Dedifferentiated amniotic fluid mesenchymal stem cell (primary cell): Measurements from ENCODE around the gene ANKRD28.
"Not testable (repeated sequence)": the region's sequence is repeated elsewhere in the genome, so short reads cannot be mapped to it uniquely, and the experiment has no call there.

ENCODE experiments used
- DNase-seq: peaks from one replicate; pipeline ENCODE4 v3.0.0-alpha.2; 2016; ENCODE audit errors: extremely low spot score

Gene ANKRD28

GRCh38 chr3:15797642-15798303, at the start of gene ANKRD28:
ANKRD28 (minus strand) TSS chr3:15797979; CDS start chr3:15796521, 1,458 bp downstream.
- DNase-seq, result peak; percentile 98

DNA sequence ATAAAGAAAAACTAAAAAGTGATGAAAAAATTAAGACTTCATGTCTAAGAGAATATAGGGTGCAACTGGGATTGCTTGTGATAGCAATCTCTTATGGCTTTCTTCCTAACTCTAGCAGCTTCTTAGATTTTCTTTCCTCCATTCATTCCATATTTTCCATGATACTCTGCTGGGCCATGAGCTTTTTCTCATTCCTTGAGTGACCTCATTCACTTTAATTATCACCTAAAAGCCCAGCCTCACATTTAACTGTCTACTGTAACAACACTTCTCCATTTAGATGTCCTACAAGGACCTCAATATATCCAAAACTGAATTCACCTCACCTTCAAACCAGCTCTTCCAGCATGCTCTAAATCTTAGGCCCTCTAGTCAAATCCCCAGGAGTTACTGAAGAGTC, 49.5 kb upstream of the ANKRD28 start:
- no peak for DNase-seq

GRCh38 chr3:15846606-15847005, 48.8 kb upstream of the ANKRD28 start:
- no peak for DNase-seq

DNA sequence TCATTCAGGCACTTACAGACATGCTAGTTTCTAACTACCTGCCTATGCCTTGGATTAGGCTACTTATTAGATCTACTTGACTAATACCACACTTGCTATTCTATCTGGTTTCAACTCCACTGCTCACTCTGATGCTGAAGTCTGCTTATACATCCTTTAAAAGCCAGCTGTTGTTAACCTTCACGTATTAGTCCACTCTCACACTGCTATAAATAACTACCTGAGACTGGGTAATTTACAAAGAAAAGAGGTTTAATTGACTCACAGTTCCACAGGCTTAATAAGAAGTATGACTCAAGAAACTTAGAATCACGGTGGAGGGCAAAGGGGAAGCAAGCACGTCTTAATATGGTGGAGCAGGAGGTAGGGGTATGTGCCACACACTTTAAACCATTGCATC, 47.7 kb upstream of the ANKRD28 start:
- no peak for DNase-seq

DNA sequence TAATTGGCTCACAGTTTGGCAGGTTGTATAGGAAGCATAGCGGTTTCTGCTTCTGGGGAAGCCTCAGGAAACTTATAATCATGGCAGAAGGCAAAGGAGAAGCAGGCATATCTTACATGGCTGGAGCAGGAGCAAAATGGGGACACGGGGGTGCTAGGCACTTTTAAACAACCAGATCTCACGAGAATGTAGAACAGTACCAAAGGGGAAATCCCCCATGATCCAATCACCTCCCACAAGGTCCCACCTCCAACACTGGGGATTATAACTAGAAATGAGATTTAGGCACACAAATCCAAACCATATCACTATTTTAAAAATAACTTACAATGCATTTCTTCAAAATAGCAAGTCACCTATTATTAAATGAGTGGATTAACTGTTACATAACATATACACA, 47.1 kb upstream of the ANKRD28 start:
- no peak for DNase-seq

GRCh38 chr3:15841091-15841973, 43.6 kb upstream of the ANKRD28 start:
- DNase-seq, result not testable (repeated sequence)

DNA sequence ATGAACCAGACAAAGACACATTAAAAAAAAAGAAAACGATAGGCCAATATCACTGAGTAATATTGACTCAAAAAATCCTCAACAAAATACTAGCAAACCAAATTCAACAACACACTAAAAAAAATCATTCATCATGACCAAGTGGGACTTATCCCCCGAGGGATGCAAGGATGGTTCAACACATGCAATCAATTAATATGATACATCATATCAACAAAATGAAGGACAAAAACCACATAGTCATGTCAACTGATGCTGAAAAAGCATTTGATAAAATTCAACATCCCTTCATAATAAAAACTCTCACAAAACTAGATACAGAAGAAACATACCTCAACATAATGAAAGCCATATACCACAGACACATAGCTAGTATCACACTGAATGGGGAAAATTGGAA, 41.8 kb upstream of the ANKRD28 start:
- no peak for DNase-seq

GRCh38 chr3:15831927-15832326, 34.1 kb upstream of the ANKRD28 start:
- DNase-seq, result no peak

DNA sequence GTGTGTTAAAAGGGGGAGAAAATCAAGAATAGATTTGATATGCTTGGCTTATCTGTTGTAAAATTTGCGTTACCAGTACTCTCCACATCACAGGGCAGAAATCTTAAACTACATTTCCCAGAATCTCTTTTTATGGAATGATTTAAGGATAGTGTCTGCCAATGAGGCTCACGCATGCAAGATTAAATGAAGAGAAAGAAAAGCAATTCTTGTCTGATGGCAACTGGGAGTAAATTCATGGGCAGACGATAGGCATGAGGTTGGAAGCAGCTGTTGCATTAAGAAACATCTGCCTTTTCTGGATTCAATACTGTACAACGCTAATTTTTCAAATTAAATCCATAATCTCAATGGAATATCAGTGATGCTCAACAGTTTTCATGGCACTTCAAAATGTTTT, 27.2 kb upstream of the ANKRD28 start:
- DNase-seq, result no peak

- no peak for DNase-seq
These were observed 25.3 kb upstream of the ANKRD28 start for GRCh38 chr3:15823092-15823491.

GRCh38 chr3:15822281-15822680, 24.5 kb upstream of the ANKRD28 start:
- DNase-seq, result no peak

- DNase-seq, result no peak
These were observed 23.1 kb upstream of the ANKRD28 start for GRCh38 chr3:15820911-15821310.

DNA sequence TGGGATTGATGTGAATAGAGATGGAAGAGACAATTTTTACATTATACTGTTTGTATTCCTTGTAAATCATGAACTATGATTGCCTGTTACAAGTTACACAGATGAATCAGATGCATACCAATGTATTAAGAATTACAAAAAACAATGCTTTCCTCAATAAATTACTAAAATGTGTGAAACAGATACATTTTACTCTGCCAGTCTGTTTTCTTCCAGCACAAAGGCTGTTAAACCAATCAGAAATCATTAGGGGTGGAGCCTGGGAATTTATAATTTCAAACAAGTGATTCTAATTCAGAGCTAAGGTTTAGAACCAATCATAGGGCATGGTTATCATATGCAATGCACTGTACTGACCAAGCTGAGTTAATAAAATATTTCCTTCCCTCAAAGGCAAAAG, 21.8 kb upstream of the ANKRD28 start:
- DNase-seq, result no peak

- no peak for DNase-seq
These were observed 21.3 kb upstream of the ANKRD28 start for GRCh38 chr3:15819043-15819442.

- peak; percentile 82 for DNase-seq
These were observed 17.9 kb upstream of the ANKRD28 start for GRCh38 chr3:15815696-15816095.

GRCh38 chr3:15813079-15813478, 15.3 kb upstream of the ANKRD28 start:
- not testable (repeated sequence) for DNase-seq

GRCh38 chr3:15812183-15812582, 14.4 kb upstream of the ANKRD28 start:
- DNase-seq, result peak; percentile 53

GRCh38 chr3:15810702-15811101, 12.9 kb upstream of the ANKRD28 start:
- no peak for DNase-seq

- DNase-seq, result no peak
These were observed 11.5 kb upstream of the ANKRD28 start for GRCh38 chr3:15809313-15809712.

DNA sequence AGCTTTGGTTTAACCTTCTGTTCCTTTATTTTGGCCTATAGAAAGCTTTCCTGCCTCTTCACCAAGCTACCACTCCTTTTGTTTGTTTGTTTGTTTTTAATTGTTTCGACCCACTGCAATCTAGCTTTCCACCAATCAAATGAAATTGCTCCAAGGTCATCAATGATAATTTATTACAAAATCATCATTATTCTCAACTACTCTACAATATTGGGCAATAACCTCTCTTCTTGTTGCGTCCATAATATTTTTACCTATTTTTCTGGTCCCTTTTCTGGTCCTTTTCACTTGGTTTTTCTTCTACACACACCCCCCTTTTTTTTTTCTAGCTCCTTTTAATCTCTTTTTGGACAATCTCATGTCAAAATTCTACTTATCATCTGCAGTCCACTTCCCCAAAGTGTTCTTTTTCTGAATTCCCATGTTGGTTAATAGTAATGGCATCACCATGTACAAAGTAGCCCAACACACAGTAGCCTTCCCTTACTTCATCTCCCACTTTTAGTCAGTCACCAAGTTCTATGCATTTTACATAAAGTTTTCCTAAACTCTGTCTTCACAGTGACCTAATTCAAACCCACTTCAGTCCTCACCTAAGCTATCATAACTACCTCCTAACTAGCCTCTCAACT, 11.0 kb upstream of the ANKRD28 start:
- no peak for DNase-seq

DNA sequence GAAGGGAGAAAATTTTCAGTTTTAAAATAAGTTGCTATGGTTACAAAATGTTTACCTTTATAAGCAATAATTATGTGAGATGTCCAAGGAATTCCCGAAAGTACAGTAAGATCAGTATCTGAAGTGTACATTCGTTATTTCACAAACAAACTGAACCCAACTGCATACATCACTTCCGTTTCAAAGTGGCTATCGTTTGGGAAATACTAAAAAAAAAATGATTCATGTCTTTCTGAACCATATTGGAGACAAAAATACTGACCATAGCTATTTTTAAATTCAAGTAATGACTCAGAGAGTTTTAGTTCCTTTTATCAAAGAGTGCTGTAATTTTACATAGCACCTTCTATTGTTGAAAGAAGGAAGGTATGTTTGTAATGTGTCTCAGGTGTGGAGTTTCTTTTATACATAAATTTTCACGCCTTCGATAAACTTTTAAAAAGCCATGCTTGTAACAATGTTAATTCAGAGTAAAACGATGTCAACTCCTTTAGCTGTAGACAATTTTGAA, 8.0 kb upstream of the ANKRD28 start:
- DNase-seq, result peak; percentile 80

- DNase-seq, result no peak
These were observed 6.8 kb upstream of the ANKRD28 start for GRCh38 chr3:15804553-15805095.
